HFFc6 (cell line): ENCODE measurements around the gene PSORS1C2. TPM values are rescaled to one million over a fixed set of nuclear protein-coding genes. Genes with fewer than 3 reads are reported as not detected.
A peak's percentile ranks its signal among the peaks of the same experiment; 100 is the strongest.

Experiments used
- DNase-seq: peaks from one replicate; pipeline ENCODE4 v3.0.0-alpha.2; 2018
- H3K27ac Mint-ChIP-seq: 2 replicates; pipeline ENCODE4 v1.8.0; 2020; ENCODE audit warnings: mild to moderate bottlenecking, mixed read lengths
- H3K27me3 Mint-ChIP-seq: 2 replicates; pipeline ENCODE4 v1.8.0; 2021; ENCODE audit warnings: mild to moderate bottlenecking, moderate library complexity, mixed read lengths; ENCODE audit not compliant: insufficient read depth
- H3K36me3 Mint-ChIP-seq: 2 replicates; pipeline ENCODE4 v1.8.0; 2021; ENCODE audit warnings: low read depth, mixed read lengths
- H3K4me1 Mint-ChIP-seq: 2 replicates; pipeline ENCODE4 v1.8.0; 2020; ENCODE audit warnings: low read depth, mixed read lengths
- H3K4me3 Mint-ChIP-seq: 2 replicates; pipeline ENCODE4 v1.8.0; 2020; ENCODE audit warnings: mild to moderate bottlenecking, moderate library complexity, mixed read lengths
- H3K9me3 Mint-ChIP-seq: 2 replicates; pipeline ENCODE4 v1.8.0; 2020; ENCODE audit warnings: mild to moderate bottlenecking, mixed read lengths
- CTCF ChIP-seq: fragments of 200-600 bp; sonication (generic); IDR thresholded peaks from 2 replicates; pipeline ENCODE4 v1.5.0; 2021; ENCODE audit warnings: antibody characterized with exemption, mild to moderate bottlenecking
- total RNA-seq, 6 experiments: library from RNA; stranded (reverse); fragmentation: NEBNext Ultra II Directional; extraction: Animal tissue kit (Norgen Biotek cat#: 25700); gene quantifications; 2 replicates in 1 of 6; 3 replicates in 5 of 6; pipeline ENCODE4 v1.2.3, GENCODE V29; 2021

Gene PSORS1C2
- total RNA-seq, 6 experiments from 2014 or later, result not detected

GRCh38 chr6:31129130-31129529 is 9.7 kb downstream of the PSORS1C2 start:
- Mint-ChIP-seq H3K9me3 (no peaks in the 10 kb centered on the region), H3K27me3 (peaks cover 7% of the 10 kb centered on the region; the same call in 1 of the 2 replicates), H3K36me3 (no peaks in the 10 kb centered on the region), H3K4me1 (peaks cover 27% of the 10 kb centered on the region), H3K27ac (no peak overlapping the region), H3K4me3 (no peak overlapping the region)
- no peak for DNase-seq
- TF ChIP-seq CTCF, result no peak

- peak; percentile 91 for TF ChIP-seq CTCF
- no peak overlapping the region for H3K27ac Mint-ChIP-seq
- H3K4me1 Mint-ChIP-seq, result peaks cover 29% of the 10 kb centered on the region
- H3K9me3 Mint-ChIP-seq, result no peaks in the 10 kb centered on the region
- DNase-seq, result no peak
- no peaks in the 10 kb centered on the region for H3K36me3 Mint-ChIP-seq
- H3K27me3 Mint-ChIP-seq, result peaks cover 7% of the 10 kb centered on the region
- no peak overlapping the region for H3K4me3 Mint-ChIP-seq
Observed at GRCh38 chr6:31128093-31128676, 10.7 kb downstream of the PSORS1C2 start.

- Mint-ChIP-seq H3K4me3 (no peak overlapping the region), H3K36me3 (no peaks in the 10 kb centered on the region), H3K4me1 (peaks cover 37% of the 10 kb centered on the region), H3K27ac (peak overlapping the region; percentile 39), H3K27me3 (peaks cover 7% of the 10 kb centered on the region), H3K9me3 (no peaks in the 10 kb centered on the region)
- peak; percentile 20; the same call in 1 of the 2 replicates for TF ChIP-seq CTCF
- DNase-seq, result no peak
Observed at GRCh38 chr6:31126396-31127175, 12.3 kb downstream of the PSORS1C2 start.

GRCh38 chr6:31125586-31126363 is 13.1 kb downstream of the PSORS1C2 start:
- Mint-ChIP-seq H3K4me3 (no peak overlapping the region), H3K9me3 (no peaks in the 10 kb centered on the region), H3K36me3 (no peaks in the 10 kb centered on the region), H3K27me3 (peaks cover 7% of the 10 kb centered on the region), H3K27ac (no peak overlapping the region; the same call in 1 of the 2 replicates), H3K4me1 (peaks cover 37% of the 10 kb centered on the region)
- DNase-seq, result peak; percentile 78
- no peak for TF ChIP-seq CTCF

- H3K4me3 Mint-ChIP-seq, result no peak overlapping the region
- H3K27ac Mint-ChIP-seq, result no peak overlapping the region
- peaks cover 6% of the 10 kb centered on the region for H3K27me3 Mint-ChIP-seq
- H3K4me1 Mint-ChIP-seq, result peaks cover 37% of the 10 kb centered on the region
- no peak for TF ChIP-seq CTCF
- H3K9me3 Mint-ChIP-seq, result no peaks in the 10 kb centered on the region
- DNase-seq, result no peak
- H3K36me3 Mint-ChIP-seq, result no peaks in the 10 kb centered on the region
Observed at GRCh38 chr6:31125162-31125561, 13.7 kb downstream of the PSORS1C2 start.
